HG02938 (cell line): ENCODE data around the gene CLEC3B.
A peak's percentile ranks its signal among the peaks of the same experiment; 100 is the strongest.
"Not testable (repeated sequence)": the region's sequence is repeated elsewhere in the genome, so short reads cannot be mapped to it uniquely, and the experiment has no call there.

Source experiments
- ATAC-seq: cut with Tn5 transposase; IDR thresholded peaks from one replicate; pipeline ENCODE4 v1.9.1; 2021; ENCODE audit warnings: mild to moderate bottlenecking, moderate library complexity; ENCODE audit not compliant: unreplicated experiment

CLEC3B gene

GRCh38 chr3:45034612-45035252 lies 8.6 kb downstream of the CLEC3B start:
- ATAC-seq: no peak

- no peak for ATAC-seq
Observed at GRCh38 chr3:45035441-45036301, 9.6 kb downstream of the CLEC3B start.

- ATAC-seq: peak; percentile 68
Observed at GRCh38 chr3:45037720-45038455, 11.8 kb downstream of the CLEC3B start.

GRCh38 chr3:45041666-45042065 lies 15.6 kb downstream of the CLEC3B start:
- no peak for ATAC-seq

- ATAC-seq: no peak
Observed at GRCh38 chr3:45042162-45042561, 16.1 kb downstream of the CLEC3B start.

DNA sequence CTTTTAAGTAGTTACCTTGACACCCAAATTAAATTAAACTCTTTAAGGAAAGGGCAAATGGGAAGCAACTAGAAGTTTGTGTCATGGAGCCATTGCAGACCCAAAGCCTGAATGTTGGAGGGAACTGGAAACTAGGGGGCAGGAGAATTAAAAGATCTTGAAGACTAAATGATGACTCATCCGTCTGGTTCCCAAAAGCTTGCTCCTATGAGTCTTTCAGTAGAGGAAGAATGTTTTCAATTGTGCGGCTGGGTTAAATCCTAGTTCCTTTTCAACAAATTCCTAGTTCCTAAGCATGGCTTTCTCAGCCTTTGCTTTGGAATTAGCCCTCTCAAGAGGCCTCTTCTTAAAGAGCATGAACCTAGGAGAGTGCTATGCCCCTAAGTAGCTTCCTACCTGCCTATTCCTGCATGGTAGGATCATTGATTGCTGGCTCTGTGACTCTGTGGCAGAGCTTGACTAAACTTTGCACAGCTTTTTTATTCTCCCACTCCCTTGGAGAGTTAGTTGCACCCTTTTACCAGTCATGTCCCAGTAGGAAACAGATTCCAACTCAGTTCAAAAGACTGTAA lies 17.7 kb downstream of the CLEC3B start:
- no peak for ATAC-seq

GRCh38 chr3:45048244-45048643 lies 22.1 kb downstream of the CLEC3B start:
- no peak for ATAC-seq

DNA sequence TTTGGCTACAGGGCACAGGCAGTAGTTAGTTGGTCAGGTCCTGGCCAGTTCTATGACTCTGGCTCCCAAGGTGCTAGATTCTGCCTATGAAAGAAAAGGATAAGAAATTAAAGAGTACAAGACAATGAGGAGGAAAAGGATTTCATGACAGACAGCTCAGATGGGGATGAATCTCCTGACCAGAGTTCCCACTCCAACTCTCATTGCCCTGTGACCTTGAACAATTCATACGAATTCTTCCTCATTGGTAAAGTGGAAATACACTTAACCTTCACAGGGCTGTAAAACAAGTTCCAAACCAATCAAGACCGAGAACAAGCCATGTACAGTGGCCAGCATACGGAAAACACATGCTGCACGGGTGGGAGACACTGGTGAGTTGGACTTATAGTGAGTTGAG lies 23.7 kb downstream of the CLEC3B start:
- no peak for ATAC-seq

DNA sequence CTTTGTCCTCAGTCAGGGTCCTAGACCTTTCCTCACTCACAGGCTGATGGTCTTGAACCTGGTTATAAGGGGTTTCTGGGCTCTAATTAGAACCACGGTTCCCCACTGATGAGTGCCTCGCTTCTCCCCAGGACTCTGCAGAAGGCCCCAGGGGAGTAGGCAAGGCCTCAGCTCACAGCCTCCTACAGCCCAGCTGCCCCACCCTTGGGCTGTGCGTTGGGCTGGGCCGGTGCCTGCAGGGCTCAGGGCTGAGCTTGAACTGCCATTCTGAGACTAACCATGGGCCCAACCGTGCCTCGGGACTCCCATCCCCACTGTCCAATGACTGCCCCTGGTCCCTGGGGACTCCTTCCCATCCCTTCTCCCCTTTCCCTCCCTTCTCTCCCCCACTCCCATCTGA lies 25.6 kb downstream of the CLEC3B start:
- ATAC-seq: no peak

GRCh38 chr3:45053805-45054195 lies 27.7 kb downstream of the CLEC3B start:
- ATAC-seq: not testable (repeated sequence)

DNA sequence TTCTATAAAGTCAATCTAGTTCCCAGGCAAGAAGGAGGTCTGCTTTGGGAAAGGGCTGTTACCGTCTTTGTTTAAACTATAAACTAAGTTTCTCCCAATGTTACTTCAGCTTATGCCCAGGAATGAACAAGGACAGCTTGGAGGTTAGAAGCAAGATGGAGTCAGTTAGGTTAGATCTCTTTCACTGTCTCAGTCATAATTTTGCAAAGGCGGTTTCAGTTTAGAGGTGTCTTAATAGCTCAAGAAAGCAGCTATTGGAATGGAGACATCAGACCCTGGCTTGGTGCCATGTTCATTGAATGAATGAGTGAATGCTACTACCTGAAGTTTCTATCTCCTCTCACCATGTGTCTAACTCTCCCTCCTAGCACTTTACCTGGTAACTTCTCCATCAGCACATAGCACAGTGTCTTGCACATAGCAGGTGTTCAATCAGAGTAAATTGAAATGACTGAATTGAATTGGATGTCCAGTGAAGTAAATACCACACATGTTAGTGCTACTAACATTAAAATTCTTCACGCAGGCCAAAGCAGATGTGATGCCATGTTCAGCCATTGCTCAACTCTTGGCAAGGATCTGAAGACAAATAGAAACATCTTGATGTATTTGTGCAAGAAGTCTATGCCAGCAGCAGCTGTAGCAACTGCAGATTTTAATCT lies 28.2 kb downstream of the CLEC3B start:
- ATAC-seq: no peak

DNA sequence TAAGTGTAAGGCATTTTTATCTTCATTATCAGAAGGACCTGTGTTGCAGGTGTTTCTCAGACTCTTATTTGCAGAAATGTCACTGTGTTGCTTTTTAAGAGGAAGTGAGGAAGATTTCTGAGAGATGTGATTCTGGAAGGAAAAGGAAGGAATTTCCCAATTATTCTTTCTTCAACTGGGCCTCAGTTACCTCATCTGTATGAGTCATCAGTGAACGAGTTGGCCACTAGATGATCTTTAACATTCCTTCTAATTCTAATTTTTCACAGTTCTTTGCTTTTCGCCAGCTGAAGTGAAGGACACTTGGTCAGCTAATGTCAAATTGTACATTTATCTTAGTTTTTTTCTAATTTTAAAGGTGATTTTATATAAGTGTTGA lies 28.9 kb downstream of the CLEC3B start:
- ATAC-seq: no peak

DNA sequence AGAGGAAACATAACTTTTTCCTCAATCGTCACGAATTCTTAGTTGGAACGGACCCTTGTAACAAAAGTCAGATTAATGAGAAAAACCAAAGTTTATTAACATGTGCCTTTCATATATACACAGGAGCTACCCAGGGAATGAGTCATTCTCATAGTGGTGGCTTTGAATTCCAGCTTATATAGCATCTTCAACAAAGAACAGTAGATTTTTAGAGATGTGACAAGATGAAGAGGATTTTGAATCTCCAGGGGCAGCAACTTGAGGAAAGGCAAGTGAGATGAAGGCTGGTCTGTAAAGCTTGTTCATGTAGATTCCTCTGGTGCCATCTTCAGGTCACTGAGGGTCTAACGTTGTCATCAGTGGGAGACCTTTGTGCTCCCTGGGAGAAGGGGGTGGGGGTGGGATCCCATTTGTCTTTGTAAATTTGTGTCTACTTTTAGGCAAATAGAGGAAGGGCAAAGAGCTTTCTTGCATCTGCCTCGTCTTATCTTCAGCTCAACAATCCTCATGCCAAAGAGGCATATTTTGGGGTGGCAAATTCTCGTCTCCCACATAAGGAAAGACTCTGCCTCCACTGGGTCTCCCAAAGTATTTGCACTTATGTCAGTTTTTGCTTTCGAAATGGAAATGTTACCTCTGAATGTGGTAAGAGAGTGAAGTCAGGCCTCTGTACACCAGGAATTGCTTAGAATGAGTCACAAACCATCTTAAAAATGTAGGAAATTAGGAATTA lies 29.5 kb downstream of the CLEC3B start:
- no peak for ATAC-seq

DNA sequence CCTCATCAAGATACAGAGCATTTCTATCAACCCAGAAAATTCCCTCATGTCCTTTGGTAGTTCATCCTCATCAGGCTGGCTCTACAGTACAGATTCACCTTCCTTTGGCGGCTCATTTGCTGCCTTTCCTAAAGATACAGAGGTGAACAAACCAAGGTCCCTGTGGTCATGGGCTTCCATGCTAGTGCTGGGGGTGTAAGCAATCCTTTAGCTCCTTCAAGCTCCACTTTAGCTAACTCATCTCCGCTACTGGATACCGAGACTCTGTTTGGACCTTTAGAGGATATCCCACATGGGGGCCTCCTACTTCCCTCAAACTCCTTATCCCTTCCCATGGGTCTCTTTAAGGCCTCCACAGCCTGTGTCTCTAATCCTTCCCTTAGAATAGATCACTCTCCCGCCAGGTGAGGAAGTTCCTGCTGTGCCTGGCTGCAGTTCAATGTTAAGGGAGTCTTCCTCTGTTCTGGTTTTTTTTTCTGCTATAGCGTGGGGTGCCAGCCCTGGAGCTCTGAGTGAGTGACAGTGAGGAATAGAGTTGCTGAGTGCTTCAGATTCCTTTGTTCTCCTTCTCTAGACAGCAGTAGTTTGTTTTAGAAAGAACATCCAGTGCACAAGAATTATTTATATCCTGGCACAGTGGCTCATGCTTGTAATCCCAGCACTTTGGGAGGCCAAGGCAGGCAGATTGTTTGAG lies 30.7 kb downstream of the CLEC3B start:
- ATAC-seq: no peak

DNA sequence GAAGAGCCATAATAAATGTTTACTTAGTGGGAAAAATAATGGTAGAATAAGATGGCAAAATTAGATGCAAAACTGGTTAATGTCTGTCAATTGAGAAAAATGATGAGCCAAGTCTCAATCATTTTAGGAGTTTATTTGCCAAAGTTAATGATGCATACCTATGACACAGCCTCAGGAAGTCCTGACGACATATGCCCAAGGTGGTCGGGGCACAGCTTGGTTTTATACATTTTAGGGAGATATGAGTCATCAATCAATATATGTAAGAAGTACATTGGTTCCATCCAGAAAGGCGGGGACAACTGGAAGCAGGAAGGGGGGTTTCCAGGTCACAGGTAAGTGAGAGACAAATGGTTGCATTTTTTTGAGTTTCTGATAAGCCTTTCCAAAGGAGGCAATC lies 31.5 kb downstream of the CLEC3B start:
- ATAC-seq: no peak

DNA sequence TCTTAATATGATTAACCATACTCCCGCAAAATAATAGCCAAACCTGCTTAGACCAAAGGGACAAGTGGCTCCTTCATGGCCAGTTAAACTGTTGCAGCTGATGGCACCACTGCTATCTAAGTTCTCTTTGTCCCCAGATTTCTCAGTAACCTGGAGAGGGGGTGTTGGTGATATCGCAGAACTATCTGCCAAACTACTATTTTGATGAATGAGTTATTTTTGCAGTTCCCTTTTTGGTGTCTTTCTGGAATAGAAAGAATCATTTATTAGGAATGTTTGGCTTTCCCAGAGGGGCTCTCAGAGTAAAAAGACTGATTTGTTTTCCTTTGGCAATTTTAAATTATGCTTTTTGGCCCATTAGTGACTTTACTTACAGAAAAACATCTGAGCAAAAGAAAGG lies 33.0 kb downstream of the CLEC3B start:
- no peak for ATAC-seq

DNA sequence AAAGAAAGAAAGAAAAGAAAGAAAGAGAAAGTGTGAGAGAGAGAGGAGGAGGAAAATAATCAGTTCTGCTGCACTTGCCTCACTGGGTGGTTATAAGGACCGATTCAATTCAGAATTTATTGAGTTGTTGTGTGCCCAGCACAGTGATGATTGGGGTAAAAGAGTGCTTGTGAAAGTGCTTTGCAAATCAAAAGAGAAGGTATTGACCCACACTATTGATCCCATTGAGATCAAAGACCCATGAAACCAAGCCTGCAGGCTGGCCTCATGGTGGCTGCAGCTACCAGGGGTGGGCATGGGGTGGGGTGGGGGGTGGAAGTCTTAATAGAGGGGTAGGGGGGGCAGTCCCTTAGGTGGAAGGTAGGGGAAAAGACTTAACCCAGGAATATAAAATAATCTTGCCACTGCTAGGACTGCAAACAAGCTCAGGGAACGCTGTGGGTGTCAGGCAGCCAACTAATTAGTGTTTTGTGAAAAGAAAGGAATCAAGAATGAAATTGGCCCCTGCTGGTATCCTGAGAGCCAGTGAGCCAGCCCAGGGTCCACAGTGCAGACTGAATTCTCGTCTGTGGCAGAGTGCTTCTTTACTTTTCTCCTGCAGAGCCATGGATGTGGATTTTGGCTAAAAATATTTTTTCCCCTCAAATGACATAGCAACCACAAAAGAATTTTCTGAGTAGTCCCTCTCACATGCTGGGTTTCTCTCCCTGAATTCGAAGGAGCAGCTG lies 34.2 kb downstream of the CLEC3B start:
- no peak for ATAC-seq

DNA sequence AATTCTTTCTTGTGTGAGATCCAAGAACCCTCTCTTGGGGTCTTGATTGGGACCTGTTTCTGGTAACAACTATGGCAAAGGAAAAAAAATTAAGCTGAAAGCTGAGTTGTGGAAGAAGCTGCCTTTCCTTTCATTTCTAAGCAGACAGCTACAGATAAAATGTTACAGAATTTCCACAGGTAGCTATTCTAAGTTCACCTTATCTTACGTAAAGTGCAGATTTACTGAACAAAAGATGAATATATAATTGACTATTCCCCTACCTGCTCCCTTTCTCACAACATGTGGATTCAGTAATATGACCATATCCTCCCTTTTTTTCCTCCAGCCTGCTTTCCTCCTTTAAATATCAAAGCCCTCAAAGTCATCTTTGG lies 36.6 kb downstream of the CLEC3B start:
- ATAC-seq: no peak
